K562 (cell line): ENCODE measurements around the gene LAMA2. TPM values are rescaled to one million over a fixed set of nuclear protein-coding genes. Genes with fewer than 3 reads are reported as not detected.

Experiments
- HDAC1 ChIP-seq, 2 experiments: fragments of 450-650 bp; IDR thresholded peaks; 2 replicates each; pipeline ENCODE4 v1.6.1; 2016 to 2017; ENCODE audit warnings: inconsistent platforms in 1 of 2, mild to moderate bottlenecking in 1 of 2, moderate library complexity in 1 of 2
- SREBF2 ChIP-seq: sonication (generic); formaldehyde crosslinking; IDR thresholded peaks from 2 replicates; pipeline ENCODE4 v1.4.0; 2020; ENCODE audit warnings: mild to moderate bottlenecking, missing genetic modification reagents
- polyA plus RNA-seq, 8 experiments: library from polyadenylated mRNA; depleted of rRNA in 4 of 8; stranded (reverse) in 5 of 8; unstranded in 3 of 8; fragments of >200 nt; fragmentation: Nextera tagmentation in 2 of 8; fragmentation: Illumina TruSeq in 1 of 8; extraction: Ambion mirVana in 2 of 8; extraction: Trizol in 1 of 8; gene quantifications; 2 replicates each; pipeline versions ENCODE4 v1.2.1 to v1.2.3, GENCODE V29; 2011 to 2014; ENCODE audit warnings: inconsistent platforms in 1 of 8, missing spikeins in 1 of 8
- total RNA-seq, 7 experiments: library from RNA; depleted of rRNA in 6 of 7; stranded (reverse); fragments of >200 nt in 6 of 7; fragmentation: Illumina TruSeq in 2 of 7; extraction: Trizol in 2 of 7; gene quantifications; 2 replicates each; pipeline versions ENCODE4 v1.2.1 to v1.2.3, GENCODE V29; 2011 to 2021; ENCODE audit warnings: low replicate concordance in 1 of 7
- TF ChIP-seq, protein P1 (sequence below), 2 experiments: fragments of 450-650 bp; formaldehyde crosslinking in 1 of 2; IDR thresholded peaks; 2 replicates each; pipeline versions ENCODE4 v1.4.0 to v1.6.1; 2014 to 2020; ENCODE audit warnings: mild to moderate bottlenecking in 2 of 2, borderline replicate concordance in 1 of 2, low read depth in 1 of 2

LAMA2 gene
- total and polyA plus RNA-seq, 9 of the 15 experiments (the other 6 are each of a cell fraction or from before 2014, with no cell fraction given) = 0.04 to 1.5 (median 0.36) TPM

DNA sequence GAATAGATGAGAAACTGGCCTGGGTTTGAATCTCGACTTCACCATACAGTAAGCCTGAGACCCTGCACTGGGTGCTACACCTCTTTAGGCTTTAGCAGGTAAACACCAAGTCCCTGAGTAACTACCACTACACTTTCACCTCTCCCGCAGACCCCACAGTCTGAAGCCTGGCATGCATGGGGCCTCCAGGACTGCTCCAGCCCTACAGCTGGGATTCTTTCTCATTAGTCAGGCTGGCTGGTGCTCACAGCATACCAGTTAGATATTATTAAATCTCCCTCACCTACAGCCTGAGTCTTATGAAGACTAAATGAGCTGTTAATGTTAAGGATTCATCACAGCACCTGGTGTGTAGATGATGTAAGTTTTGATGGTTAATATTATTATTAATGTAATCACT is 438.4 kb downstream of the LAMA2 start (continued):
- TF ChIP-seq, protein P1, sequence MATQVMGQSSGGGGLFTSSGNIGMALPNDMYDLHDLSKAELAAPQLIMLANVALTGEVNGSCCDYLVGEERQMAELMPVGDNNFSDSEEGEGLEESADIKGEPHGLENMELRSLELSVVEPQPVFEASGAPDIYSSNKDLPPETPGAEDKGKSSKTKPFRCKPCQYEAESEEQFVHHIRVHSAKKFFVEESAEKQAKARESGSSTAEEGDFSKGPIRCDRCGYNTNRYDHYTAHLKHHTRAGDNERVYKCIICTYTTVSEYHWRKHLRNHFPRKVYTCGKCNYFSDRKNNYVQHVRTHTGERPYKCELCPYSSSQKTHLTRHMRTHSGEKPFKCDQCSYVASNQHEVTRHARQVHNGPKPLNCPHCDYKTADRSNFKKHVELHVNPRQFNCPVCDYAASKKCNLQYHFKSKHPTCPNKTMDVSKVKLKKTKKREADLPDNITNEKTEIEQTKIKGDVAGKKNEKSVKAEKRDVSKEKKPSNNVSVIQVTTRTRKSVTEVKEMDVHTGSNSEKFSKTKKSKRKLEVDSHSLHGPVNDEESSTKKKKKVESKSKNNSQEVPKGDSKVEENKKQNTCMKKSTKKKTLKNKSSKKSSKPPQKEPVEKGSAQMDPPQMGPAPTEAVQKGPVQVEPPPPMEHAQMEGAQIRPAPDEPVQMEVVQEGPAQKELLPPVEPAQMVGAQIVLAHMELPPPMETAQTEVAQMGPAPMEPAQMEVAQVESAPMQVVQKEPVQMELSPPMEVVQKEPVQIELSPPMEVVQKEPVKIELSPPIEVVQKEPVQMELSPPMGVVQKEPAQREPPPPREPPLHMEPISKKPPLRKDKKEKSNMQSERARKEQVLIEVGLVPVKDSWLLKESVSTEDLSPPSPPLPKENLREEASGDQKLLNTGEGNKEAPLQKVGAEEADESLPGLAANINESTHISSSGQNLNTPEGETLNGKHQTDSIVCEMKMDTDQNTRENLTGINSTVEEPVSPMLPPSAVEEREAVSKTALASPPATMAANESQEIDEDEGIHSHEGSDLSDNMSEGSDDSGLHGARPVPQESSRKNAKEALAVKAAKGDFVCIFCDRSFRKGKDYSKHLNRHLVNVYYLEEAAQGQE (IDR thresholded peaks at IDR 0.05; ENCODE audit: borderline replicate concordance) = no peak
- TF ChIP-seq, protein P1 (CRISPR knock-in tag; IDR thresholded peaks at IDR 0.05; ENCODE audit: low read depth) = no peak
- no peak for TF ChIP-seq HDAC1 (IDR thresholded peaks at IDR 0.05)
- no peak for TF ChIP-seq SREBF2
